GM12878 (cell line): ENCODE measurements around the gene SUPT3H.

Source experiments
- CTCF ChIP-seq, 3 experiments: IDR thresholded peaks in 2 of 3; conservative IDR thresholded peaks in 1 of 3; 2 replicates each; pipeline ENCODE4 v1.5.1; 2011; ENCODE audit warnings: low read depth in 3 of 3, low read length in 3 of 3, mild to moderate bottlenecking in 3 of 3, control low read depth in 2 of 3, moderate library complexity in 2 of 3, inconsistent platforms in 1 of 3, mixed read lengths in 1 of 3; ENCODE audit not compliant: control insufficient read depth in 2 of 3, insufficient read depth in 1 of 3; ENCODE audit errors: extremely low read depth in 1 of 3
- E2F8 ChIP-seq: fragments of 450-650 bp; IDR thresholded peaks from 2 replicates; pipeline ENCODE4 v1.6.1; 2018; ENCODE audit warnings: mild to moderate bottlenecking, low read depth, moderate library complexity; ENCODE audit not compliant: partially characterized antibody
- EZH2 ChIP-seq: IDR thresholded peaks from 2 replicates; pipeline ENCODE4 v1.6.1; 2012; ENCODE audit warnings: low read depth, mild to moderate bottlenecking, control low read depth, inconsistent platforms, low read length, borderline replicate concordance; ENCODE audit not compliant: control insufficient read depth
- IKZF1 ChIP-seq: fragments of 450-650 bp; conservative IDR thresholded peaks from 2 replicates; pipeline ENCODE4 v1.6.1; 2017; ENCODE audit warnings: antibody characterized with exemption, mild to moderate bottlenecking
- MTA3 ChIP-seq: IDR thresholded peaks from 2 replicates; pipeline ENCODE4 v1.6.1; 2012; ENCODE audit warnings: low read length, inconsistent platforms, borderline replicate concordance
- POLR2A ChIP-seq: IDR thresholded peaks from 2 replicates; pipeline ENCODE4 v1.6.1; 2011; ENCODE audit warnings: low read depth, mild to moderate bottlenecking, low read length
- POLR2AphosphoS5 ChIP-seq: IDR thresholded peaks from 2 replicates; pipeline ENCODE4 v1.6.1; 2011; ENCODE audit warnings: mild to moderate bottlenecking, low read length, inconsistent platforms
- RBBP5 ChIP-seq: fragments of 200-600 bp; sonication (generic); conservative IDR thresholded peaks from 2 replicates; pipeline ENCODE4 v1.6.1; 2016
- SREBF2 ChIP-seq: IDR thresholded peaks from 2 replicates; pipeline ENCODE4 v1.6.1; 2012; ENCODE audit warnings: mild to moderate bottlenecking, low read length

GRCh38 chr6:45098256-45098655 is 279.5 kb downstream of the SUPT3H start:
- no peak for TF ChIP-seq IKZF1
- TF ChIP-seq RBBP5: no peak
- no peak for TF ChIP-seq SREBF2
- no peak for TF ChIP-seq CTCF (IDR thresholded peaks at IDR 0.05 in 2 of 3, conservative IDR thresholded peaks at IDR 0.05 in 1 of 3; ENCODE audit: control insufficient read depth in 2 of 3, extremely low read depth in 1 of 3, insufficient read depth in 1 of 3, low read depth in 3 of 3, low read length in 3 of 3)
- no peak for TF ChIP-seq POLR2A
- no peak for TF ChIP-seq E2F8
- no peak for TF ChIP-seq EZH2
- no peak for TF ChIP-seq MTA3
- no peak for TF ChIP-seq POLR2AphosphoS5
